HUES48 (cell line): ENCODE data around the gene ACYP1.
"Not testable (repeated sequence)": the region's sequence is repeated elsewhere in the genome, so short reads cannot be mapped to it uniquely, and the experiment has no call there.

Experiments
- H3K27ac ChIP-seq: one replicate; pipeline ENCODE4 v1.7.0; 2013; ENCODE audit warnings: low read depth, low read length, inconsistent platforms
- H3K27me3 ChIP-seq: 2 replicates; pipeline ENCODE4 v1.6.1; 2013; ENCODE audit warnings: mild to moderate bottlenecking, low read length; ENCODE audit not compliant: control insufficient read depth, insufficient read depth
- H3K36me3 ChIP-seq: 2 replicates; pipeline ENCODE4 v1.6.1; 2013; ENCODE audit warnings: low read length; ENCODE audit not compliant: control insufficient read depth, insufficient read depth
- H3K4me1 ChIP-seq: 2 replicates; pipeline ENCODE4 v1.6.1; 2013; ENCODE audit warnings: mild to moderate bottlenecking, low read length; ENCODE audit not compliant: control insufficient read depth, insufficient read depth
- H3K4me3 ChIP-seq: 2 replicates; pipeline ENCODE4 v1.5.1; 2013; ENCODE audit warnings: mild to moderate bottlenecking, low read depth, low read length
- H3K9ac ChIP-seq: 2 replicates; pipeline ENCODE4 v1.6.1; 2013; ENCODE audit warnings: mild to moderate bottlenecking, low read depth, low read length, moderate library complexity
- H3K9me3 ChIP-seq: 2 replicates; pipeline ENCODE4 v1.6.1; 2013; ENCODE audit warnings: low read length; ENCODE audit not compliant: control insufficient read depth, insufficient read depth

Gene ACYP1

DNA sequence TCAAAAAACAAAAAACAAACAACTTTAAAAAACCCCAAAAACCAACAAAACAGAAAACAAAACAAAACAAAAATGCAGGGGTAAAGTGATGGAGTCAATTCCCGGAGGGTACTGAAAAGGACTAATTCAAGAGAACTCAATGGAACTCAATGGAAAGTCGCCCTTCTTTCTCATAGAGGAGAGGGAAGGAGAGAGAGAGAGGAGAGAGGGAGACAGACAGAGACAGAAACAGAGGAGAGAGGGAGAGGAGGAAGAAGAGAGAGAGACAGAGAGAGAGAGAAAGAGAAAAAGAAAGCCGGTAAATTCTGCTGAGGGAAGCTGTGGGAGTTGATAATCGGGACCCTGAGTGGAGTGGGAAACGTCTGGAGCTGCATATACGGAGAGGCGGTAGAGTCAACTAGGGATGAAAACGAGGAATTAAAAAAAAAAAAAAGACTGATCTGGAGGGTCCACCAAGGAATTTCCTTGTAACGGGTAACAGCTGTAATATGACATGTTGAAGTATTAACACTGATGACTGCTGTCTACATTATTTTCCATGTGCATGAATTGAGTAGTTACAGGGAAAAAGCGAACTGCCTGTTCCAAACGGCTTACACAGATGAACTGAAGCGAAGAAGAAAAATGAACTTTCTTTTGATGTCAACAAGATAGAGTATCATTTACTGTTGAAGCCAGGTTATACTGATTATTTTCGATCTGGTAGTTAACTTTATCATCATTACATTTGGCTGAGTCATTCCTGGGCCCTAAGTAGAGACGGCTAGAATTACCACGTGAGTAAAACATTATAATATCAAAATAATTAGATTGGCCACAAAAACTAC lies 4.7 kb upstream of the ACYP1 start:
- Histone ChIP-seq H3K9me3 (no peaks in the 10 kb centered on the region), H3K36me3 (no peaks in the 10 kb centered on the region), H3K9ac (peak overlapping the region; percentile 92), H3K4me1 (peaks cover 6% of the 10 kb centered on the region), H3K27me3 (no peaks in the 10 kb centered on the region), H3K27ac (peak overlapping the region; percentile 95), H3K4me3 (peak overlapping the region; percentile 84)

DNA sequence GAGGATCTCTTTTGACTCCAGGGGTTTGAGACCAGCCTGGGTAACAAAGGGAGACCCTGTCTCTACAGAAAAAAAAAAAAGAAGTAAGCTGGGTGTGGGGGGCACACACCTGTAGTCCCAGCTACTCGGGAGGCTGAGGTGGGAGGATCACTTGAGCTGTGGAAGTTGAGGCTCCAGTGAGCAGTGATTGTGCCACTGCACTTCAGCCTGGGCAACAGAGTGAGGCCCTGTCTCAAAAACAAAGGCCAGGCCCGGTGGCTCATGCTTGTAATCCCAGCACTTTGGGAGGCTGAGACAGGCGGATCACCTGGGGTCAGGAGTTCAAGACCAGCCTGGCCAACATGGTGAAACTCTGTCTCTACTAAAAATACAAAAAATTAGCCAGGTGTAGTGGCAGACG lies 3.9 kb upstream of the ACYP1 start:
- H3K36me3 ChIP-seq, H3K4me1 ChIP-seq, H3K27ac ChIP-seq, H3K9ac ChIP-seq, H3K9me3 ChIP-seq, H3K27me3 ChIP-seq: not testable (repeated sequence)
- peak overlapping the region; percentile 84 for H3K4me3 ChIP-seq

DNA sequence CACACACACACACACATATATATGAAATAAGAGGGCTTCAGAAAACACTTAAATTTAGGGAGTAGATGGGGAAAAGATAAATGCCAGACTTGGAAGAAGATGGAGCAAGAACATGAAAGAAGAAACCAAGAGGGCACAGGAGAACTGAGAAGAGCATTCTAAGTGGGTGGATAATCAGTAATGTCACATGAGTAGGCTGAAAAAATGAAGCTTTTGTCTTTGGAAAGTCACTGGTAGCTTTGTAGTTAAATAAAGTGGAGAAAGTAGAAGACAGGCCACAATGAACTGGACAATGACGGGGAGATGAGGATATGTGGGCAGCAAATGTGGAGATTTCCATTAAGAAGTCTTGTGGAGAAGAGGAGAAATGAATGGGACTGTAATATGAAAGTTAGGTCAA lies 3.4 kb upstream of the ACYP1 start:
- Histone ChIP-seq H3K36me3 (no peaks in the 10 kb centered on the region), H3K27me3 (no peaks in the 10 kb centered on the region), H3K4me3 (no peak overlapping the region), H3K27ac (no peak overlapping the region), H3K4me1 (peaks cover 6% of the 10 kb centered on the region), H3K9ac (no peak overlapping the region), H3K9me3 (no peaks in the 10 kb centered on the region)

DNA sequence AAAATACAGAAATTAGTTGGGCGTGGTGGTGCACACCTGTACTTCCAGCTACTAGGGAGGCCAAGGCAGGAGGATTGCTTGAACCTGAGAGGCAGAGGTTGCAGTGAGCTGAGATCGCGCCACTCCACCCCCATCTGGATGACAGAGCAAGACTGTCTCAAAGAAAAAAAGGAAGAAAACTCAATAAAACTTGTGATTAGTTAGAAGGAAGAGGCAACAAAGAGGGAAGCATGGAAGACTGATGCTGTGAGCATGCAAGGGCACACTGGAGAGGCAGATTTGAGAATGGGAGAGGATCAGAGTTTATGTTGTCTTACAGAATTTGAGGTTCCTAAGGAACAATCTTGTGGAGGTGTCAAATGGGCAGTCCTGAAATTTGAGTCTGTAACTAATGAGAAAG lies 2.9 kb upstream of the ACYP1 start:
- H3K4me1 ChIP-seq = peaks cover 6% of the 10 kb centered on the region
- H3K9me3 ChIP-seq = no peaks in the 10 kb centered on the region
- no peak overlapping the region for H3K27ac ChIP-seq
- no peaks in the 10 kb centered on the region for H3K27me3 ChIP-seq
- no peaks in the 10 kb centered on the region for H3K36me3 ChIP-seq
- H3K4me3 ChIP-seq = no peak overlapping the region
- H3K9ac ChIP-seq = no peak overlapping the region

DNA sequence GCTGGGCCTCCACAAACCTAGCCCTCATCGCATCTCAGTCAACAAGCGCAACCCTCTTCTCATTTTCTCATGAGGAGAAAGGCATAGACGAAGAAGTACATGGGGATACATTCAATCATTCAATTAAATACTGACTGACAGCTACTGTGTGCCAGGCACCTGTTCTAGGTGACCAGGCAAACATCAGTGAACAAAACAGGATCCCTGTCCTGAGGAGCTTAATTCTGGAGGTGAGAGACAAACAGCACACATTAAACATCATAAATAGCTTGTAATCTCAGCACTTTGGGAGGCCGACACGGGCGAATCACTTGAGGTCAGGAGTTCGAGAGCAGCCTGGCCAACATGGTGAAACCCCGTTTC lies 362 bp upstream of the ACYP1 start:
- Histone ChIP-seq H3K27ac (no peak overlapping the region), H3K27me3 (no peaks in the 10 kb centered on the region), H3K4me3 (peak overlapping the region; percentile 88), H3K36me3 (peaks cover 15% of the 10 kb centered on the region), H3K4me1 (no peaks in the 10 kb centered on the region), H3K9me3 (no peaks in the 10 kb centered on the region), H3K9ac (no peak overlapping the region)

DNA sequence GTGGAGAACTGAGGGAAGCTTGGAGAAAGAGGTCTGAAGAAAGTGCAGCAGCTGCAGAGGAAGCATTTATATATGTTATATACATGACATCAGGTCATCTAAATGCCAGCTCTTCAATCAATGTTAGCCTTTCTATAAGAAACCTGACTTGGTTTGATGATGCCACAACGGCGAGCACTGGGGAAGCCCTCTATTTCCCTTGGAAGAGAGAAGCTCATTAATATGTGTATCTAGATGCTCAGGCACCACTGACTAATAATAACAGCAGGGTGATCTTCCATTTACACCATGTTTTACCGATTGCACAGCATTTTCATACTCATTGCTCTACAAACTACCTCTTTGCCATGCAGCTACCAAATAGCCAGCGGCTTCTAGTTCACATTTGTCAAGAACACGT lies 811 bp downstream of the ACYP1 start:
- H3K4me1 ChIP-seq = no peaks in the 10 kb centered on the region
- no peak overlapping the region for H3K27ac ChIP-seq
- no peaks in the 10 kb centered on the region for H3K27me3 ChIP-seq
- peak overlapping the region; percentile 42; the same call in 1 of the 2 replicates for H3K9ac ChIP-seq
- peak overlapping the region; percentile 88 for H3K4me3 ChIP-seq
- no peaks in the 10 kb centered on the region for H3K9me3 ChIP-seq
- H3K36me3 ChIP-seq = peaks cover 15% of the 10 kb centered on the region

DNA sequence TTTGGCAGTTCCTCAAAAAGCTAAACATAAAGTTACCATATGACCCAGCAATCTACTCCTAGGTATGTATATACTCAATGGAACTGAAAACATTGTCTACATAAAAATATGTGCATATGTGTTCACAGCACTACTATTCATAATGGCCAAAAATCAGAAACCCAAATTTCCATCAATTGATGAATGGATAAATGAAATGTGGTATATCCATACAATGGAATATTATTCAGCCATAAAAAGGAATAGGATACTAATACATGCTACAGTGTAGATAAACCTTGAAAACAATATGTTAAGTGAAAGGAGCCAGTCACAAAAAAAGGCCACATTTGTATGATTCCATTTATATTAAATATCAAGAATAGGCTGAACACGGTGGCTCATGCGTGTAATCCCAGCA lies 3.4 kb downstream of the ACYP1 start:
- H3K27me3 ChIP-seq = no peaks in the 10 kb centered on the region
- no peak overlapping the region for H3K4me3 ChIP-seq
- peaks cover 15% of the 10 kb centered on the region for H3K36me3 ChIP-seq
- H3K4me1 ChIP-seq = no peaks in the 10 kb centered on the region
- no peaks in the 10 kb centered on the region for H3K9me3 ChIP-seq
- H3K9ac ChIP-seq = no peak overlapping the region
- no peak overlapping the region for H3K27ac ChIP-seq

DNA sequence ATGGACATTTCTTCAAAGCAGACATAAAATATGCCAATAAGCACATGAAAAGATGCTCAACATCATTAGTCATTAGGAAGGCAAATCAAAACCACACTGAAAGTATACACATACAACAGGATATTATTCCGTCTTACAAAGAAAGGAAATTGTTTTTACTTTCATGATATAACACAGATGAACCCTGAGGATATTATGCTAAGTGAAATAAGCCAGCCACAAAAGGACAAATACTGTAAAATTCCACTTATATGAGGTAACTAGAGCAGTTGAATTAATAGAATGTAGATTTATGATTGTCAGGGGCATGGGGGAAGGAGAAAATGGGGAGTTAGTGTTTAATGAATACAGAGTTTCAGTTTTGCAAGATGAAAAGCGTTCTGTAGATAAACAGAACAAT lies 4.2 kb downstream of the ACYP1 start:
- Histone ChIP-seq H3K9ac (no peak overlapping the region), H3K4me3 (no peak overlapping the region), H3K4me1 (no peaks in the 10 kb centered on the region), H3K27me3 (no peaks in the 10 kb centered on the region), H3K27ac (no peak overlapping the region), H3K9me3 (no peaks in the 10 kb centered on the region), H3K36me3 (peaks cover 15% of the 10 kb centered on the region)

DNA sequence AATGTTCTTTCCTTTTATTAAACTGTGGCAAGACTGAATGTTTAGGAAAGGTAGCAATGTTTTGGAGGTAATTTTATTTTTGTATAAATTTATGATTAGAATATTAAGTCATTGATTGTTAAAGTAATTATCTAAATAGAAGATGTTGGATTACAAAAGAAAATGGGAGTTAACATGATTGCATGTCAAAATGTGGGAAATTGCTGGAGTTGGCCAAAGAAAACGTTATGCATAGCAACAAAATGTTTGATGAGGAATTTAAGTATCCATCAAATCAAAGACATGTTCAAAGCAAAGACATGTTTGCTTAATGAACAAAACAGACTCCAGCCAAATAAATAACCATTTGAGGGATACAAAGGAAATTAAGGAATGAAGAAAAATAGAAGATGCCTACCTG lies 9.4 kb downstream of the ACYP1 start:
- H3K27ac ChIP-seq = no peak overlapping the region
- no peak overlapping the region for H3K9ac ChIP-seq
- H3K4me1 ChIP-seq = no peaks in the 10 kb centered on the region
- peaks cover under 1% of the 10 kb centered on the region; the same call in 1 of the 2 replicates for H3K36me3 ChIP-seq
- H3K27me3 ChIP-seq = no peaks in the 10 kb centered on the region
- H3K4me3 ChIP-seq = no peak overlapping the region
- no peaks in the 10 kb centered on the region for H3K9me3 ChIP-seq

DNA sequence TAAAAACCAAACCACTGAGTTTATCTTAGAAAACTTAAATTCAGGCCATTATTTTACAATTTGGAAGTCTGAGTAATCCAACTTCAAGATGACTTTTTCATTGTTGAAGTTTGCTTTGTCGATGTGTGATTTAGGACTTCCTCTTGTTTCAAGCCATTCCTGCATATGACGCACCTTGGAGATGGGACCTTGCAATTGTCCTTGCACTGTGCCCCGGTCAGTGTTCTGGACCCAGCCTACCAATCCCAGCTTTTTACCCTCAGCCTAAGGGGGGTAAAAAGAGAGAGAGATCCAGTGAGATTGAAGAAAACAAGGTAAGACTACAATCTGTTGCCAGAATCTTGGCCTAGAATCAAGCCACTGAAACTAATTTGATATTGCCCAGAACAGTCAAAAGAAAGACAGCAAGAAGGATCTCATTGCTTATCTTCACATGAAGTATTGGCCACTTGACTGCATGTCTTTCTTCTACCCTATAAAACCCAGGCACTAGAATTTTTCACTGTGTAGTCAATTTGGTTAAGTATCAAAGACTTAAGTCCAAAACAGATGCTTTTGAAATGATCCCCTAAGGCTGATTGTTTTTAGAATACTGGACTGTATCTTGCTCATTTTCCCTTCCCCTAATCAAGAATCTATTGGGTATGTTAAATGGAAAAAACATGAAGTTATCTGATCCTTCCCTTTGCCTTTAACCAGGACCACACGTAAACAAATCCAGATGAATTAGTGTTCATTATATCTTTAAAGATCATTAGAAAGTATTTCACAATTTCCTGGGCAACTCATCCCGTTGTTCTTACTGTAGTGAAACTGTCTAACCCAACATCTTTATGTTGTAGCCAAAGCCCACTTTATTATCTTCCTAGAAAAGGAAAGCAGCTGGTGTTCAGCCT lies 10.2 kb downstream of the ACYP1 start:
- H3K9ac ChIP-seq = no peak overlapping the region

DNA sequence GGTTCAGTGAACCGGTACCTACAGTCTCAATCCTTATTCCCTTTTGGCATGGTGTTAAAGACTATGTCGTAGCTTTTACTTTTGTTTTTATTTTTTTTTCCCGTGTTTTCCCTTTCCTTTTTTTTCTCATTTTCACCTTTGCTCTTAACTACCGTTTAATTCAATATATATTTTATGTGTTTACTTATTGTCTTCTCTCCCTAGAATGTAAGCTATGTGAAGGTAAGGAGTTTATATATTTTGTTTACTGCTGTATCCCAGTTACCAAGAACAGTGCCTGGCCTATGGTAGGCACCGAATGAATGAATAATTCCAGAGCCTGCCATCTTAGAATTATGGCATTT lies 12.3 kb downstream of the ACYP1 start:
- H3K27me3 ChIP-seq = no peaks in the 10 kb centered on the region
- H3K4me3 ChIP-seq = peak overlapping the region; percentile 72
- no peak overlapping the region for H3K9ac ChIP-seq
- no peaks in the 10 kb centered on the region; the same call in 1 of the 2 replicates for H3K36me3 ChIP-seq
- no peak overlapping the region for H3K27ac ChIP-seq
- no peaks in the 10 kb centered on the region for H3K4me1 ChIP-seq
- no peaks in the 10 kb centered on the region for H3K9me3 ChIP-seq

More for the DNA sequence above, 10.2 kb downstream of the ACYP1 start:
- Histone ChIP-seq H3K27ac (no peak overlapping the region), H3K4me3 (no peak overlapping the region), H3K27me3 (no peaks in the 10 kb centered on the region), H3K4me1 (no peaks in the 10 kb centered on the region), H3K36me3 (no peaks in the 10 kb centered on the region; the same call in 1 of the 2 replicates), H3K9me3 (no peaks in the 10 kb centered on the region)
